ENCODE measurements around the gene ITGB6. TPM values are rescaled to one million over a fixed set of nuclear protein-coding genes. Genes with fewer than 3 reads are reported as not detected.

The ITGB6 gene
- polyA plus RNA-seq, 1 experiment, result not detected

DNA sequence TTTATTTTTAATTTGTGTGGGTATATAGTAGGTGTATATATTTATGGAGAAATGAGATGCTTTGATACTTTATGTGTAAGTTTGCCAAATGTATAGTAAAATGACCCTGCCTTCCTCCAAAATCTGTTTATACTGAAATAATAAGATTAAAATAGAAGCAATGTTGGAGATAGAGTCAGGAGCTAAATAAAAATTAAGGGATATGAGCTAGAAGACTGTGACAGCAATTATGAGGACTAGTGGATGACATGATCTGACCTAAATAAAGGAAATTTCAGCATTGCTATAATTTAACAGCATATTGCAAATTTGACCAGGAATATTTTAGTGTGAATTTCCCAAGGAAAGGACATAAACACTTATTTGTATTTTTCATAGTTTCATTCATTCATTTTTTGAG, 60.7 kb downstream of the ITGB6 start:
- ChIA-PET CTCF (no interaction called here), POLR2A (no interaction called here)
- no peak overlapping the region for H3K27ac ChIP-seq (ENCODE audit: low read depth, low read length)

DNA sequence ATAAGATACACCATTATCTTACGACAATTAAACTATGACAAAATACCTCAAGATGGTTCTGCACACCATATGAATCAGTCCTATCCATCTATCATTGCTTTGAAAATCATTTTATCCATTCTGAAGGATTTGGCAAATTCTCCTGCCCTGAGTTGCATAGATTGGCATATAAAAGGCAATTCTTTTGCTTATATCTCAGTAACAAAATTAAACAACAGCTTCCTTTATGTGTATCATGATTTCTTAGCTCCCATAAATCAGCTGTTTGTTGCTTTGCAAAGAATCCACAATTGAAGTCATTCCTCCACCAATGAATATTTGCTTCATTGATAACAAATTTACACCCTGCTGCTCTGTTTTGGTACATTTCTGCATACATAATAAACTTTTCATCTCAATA, 61.7 kb downstream of the ITGB6 start:
- CTCF ChIA-PET, result no interaction called here
- TF ChIP-seq CTCF (IDR thresholded peaks at IDR 0.05; ENCODE audit: low read depth, low read length), result no peak
- DNase-seq (ENCODE audit: low read depth, low spot score), result no peak
- Histone ChIP-seq H3K4me3 (ENCODE audit: low read depth, low read length) (no peak overlapping the region), H3K27me3 (ENCODE audit: control insufficient read depth, insufficient read depth, low read length) (no peaks in the 10 kb centered on the region), H3K27ac (ENCODE audit: low read depth, low read length) (no peak overlapping the region), H3K9me3 (ENCODE audit: control insufficient read depth, insufficient read depth, low read length) (no peaks in the 10 kb centered on the region)
- POLR2A ChIA-PET, result no interaction called here

More for the DNA sequence above, 60.7 kb downstream of the ITGB6 start:
- Histone ChIP-seq H3K27me3 (ENCODE audit: control insufficient read depth, insufficient read depth, low read length) (no peaks in the 10 kb centered on the region), H3K4me3 (ENCODE audit: low read depth, low read length) (no peak overlapping the region), H3K9me3 (ENCODE audit: control insufficient read depth, insufficient read depth, low read length) (no peaks in the 10 kb centered on the region)
- DNase-seq (ENCODE audit: low read depth, low spot score), result no peak
- no peak for TF ChIP-seq CTCF (IDR thresholded peaks at IDR 0.05; ENCODE audit: low read depth, low read length)

- Histone ChIP-seq H3K27me3 (ENCODE audit: control insufficient read depth, insufficient read depth, low read length) (no peaks in the 10 kb centered on the region), H3K9me3 (ENCODE audit: control insufficient read depth, insufficient read depth, low read length) (no peaks in the 10 kb centered on the region), H3K4me3 (ENCODE audit: low read depth, low read length) (no peak overlapping the region), H3K27ac (ENCODE audit: low read depth, low read length) (no peak overlapping the region)
- no peak for DNase-seq (ENCODE audit: low read depth, low spot score)
- ChIA-PET CTCF (no interaction called here), POLR2A (no interaction called here)
- no peak for TF ChIP-seq CTCF (IDR thresholded peaks at IDR 0.05; ENCODE audit: low read depth, low read length)
Measured at GRCh38 chr2:160137464-160137863, 62.6 kb downstream of the ITGB6 start.

DNA sequence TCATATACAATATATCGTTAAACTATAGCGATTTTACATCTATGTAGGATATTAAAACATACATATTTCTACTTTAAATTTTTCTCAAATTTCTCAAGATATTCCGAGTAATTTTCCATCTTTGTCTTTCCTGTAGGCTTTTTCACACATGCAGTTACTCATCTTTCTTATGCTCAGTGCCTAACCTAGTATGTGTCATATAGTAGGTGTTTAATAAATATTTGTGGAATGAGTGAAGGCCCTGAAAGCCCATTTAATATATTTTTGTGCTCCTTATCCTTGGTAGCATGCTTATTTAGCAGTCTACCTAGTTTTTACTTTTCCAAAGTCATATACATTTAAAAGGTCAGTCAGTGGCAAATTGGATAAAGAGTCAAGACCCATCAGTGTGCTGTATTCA, 67.3 kb downstream of the ITGB6 start:
- no peak for DNase-seq (ENCODE audit: low read depth, low spot score)
- ChIA-PET POLR2A (no interaction called here), CTCF (interaction anchor here (1.6 kb wide), 1 partner anchor 22 kb away, joined by 3 read pairs; no protein-coding TSS in a partner anchor)
- no peak for TF ChIP-seq CTCF (IDR thresholded peaks at IDR 0.05; ENCODE audit: low read depth, low read length)
- Histone ChIP-seq H3K4me3 (ENCODE audit: low read depth, low read length) (no peak overlapping the region), H3K9me3 (ENCODE audit: control insufficient read depth, insufficient read depth, low read length) (no peaks in the 10 kb centered on the region), H3K27ac (ENCODE audit: low read depth, low read length) (no peak overlapping the region), H3K27me3 (ENCODE audit: control insufficient read depth, insufficient read depth, low read length) (no peaks in the 10 kb centered on the region)

GRCh38 chr2:160126756-160127155, 73.3 kb downstream of the ITGB6 start:
- CTCF ChIA-PET, result no interaction called here
- no peaks in the 10 kb centered on the region for H3K27me3 ChIP-seq (ENCODE audit: control insufficient read depth, insufficient read depth, low read length)
- H3K4me3 ChIP-seq (ENCODE audit: low read depth, low read length), result no peak overlapping the region
- no peak for TF ChIP-seq CTCF (IDR thresholded peaks at IDR 0.05; ENCODE audit: low read depth, low read length)
- H3K9me3 ChIP-seq (ENCODE audit: control insufficient read depth, insufficient read depth, low read length), result no peaks in the 10 kb centered on the region
- no peak overlapping the region for H3K27ac ChIP-seq (ENCODE audit: low read depth, low read length)
- POLR2A ChIA-PET, result no interaction called here
- no peak for DNase-seq (ENCODE audit: low read depth, low spot score)

All from AG04450 (cell line).